H9 (cell line): ENCODE measurements around the gene S100Z. TPM values are rescaled to one million over a fixed set of nuclear protein-coding genes. Genes with fewer than 3 reads are reported as not detected.
A peak's percentile ranks its signal among the peaks of the same experiment; 100 is the strongest.

Source experiments
- DNase-seq: peaks from one replicate; pipeline ENCODE4 v3.0.0-alpha.2; 2017
- H2AFZ ChIP-seq: one replicate; pipeline ENCODE4 v1.6.1; 2013; ENCODE audit warnings: mild to moderate bottlenecking, low read length, control low read depth, moderate library complexity
- H2AK5ac ChIP-seq: 2 replicates; pipeline ENCODE4 v1.6.1; 2013; ENCODE audit warnings: low read length, control low read depth, mixed read lengths; ENCODE audit not compliant: insufficient read length
- H2BK120ac ChIP-seq: one replicate; pipeline ENCODE4 v1.6.1; 2013; ENCODE audit warnings: low read depth, mild to moderate bottlenecking, low read length, control low read depth, inconsistent platforms; ENCODE audit not compliant: poor library complexity, severe bottlenecking
- H2BK12ac ChIP-seq: 2 replicates; pipeline ENCODE4 v1.6.1; 2013; ENCODE audit warnings: low read length, control low read depth, mixed read lengths, low read depth; ENCODE audit not compliant: insufficient read length
- H2BK15ac ChIP-seq: 2 replicates; pipeline ENCODE4 v1.6.1; 2013; ENCODE audit warnings: low read depth, low read length, control low read depth
- H2BK20ac ChIP-seq: one replicate; pipeline ENCODE4 v1.6.1; 2013; ENCODE audit warnings: low read depth, mild to moderate bottlenecking, low read length, control low read depth, inconsistent platforms; ENCODE audit not compliant: poor library complexity, severe bottlenecking
- H2BK5ac ChIP-seq: 2 replicates; pipeline ENCODE4 v1.6.1; 2013; ENCODE audit warnings: low read length, control low read depth, mixed read lengths; ENCODE audit not compliant: insufficient read length
- H3K14ac ChIP-seq: 2 replicates; pipeline ENCODE4 v1.6.1; 2013; ENCODE audit warnings: low read length, control low read depth; ENCODE audit not compliant: insufficient read depth
- H3K18ac ChIP-seq: 2 replicates; pipeline ENCODE4 v1.6.1; 2013; ENCODE audit warnings: low read depth, mild to moderate bottlenecking, mixed read lengths, low read length, control low read depth; ENCODE audit not compliant: insufficient read length
- H3K23ac ChIP-seq: 2 replicates; pipeline ENCODE4 v1.6.1; 2013; ENCODE audit warnings: low read length, control low read depth, mixed read lengths, low read depth; ENCODE audit not compliant: insufficient read length
- H3K23me2 ChIP-seq: 2 replicates; pipeline ENCODE4 v1.6.1; 2013; ENCODE audit warnings: low read depth, mild to moderate bottlenecking, mixed read lengths, low read length, control low read depth; ENCODE audit not compliant: insufficient read length, poor library complexity, severe bottlenecking
- H3K27ac ChIP-seq: 2 replicates; pipeline ENCODE4 v1.5.1; 2013; ENCODE audit warnings: low read length, control low read depth, mixed read lengths, low read depth; ENCODE audit not compliant: insufficient read length
- H3K27me3 ChIP-seq: 2 replicates; pipeline ENCODE4 v1.6.1; 2013; ENCODE audit warnings: low read length, control low read depth, inconsistent platforms; ENCODE audit not compliant: insufficient read depth
- H3K4ac ChIP-seq: 2 replicates; pipeline ENCODE4 v1.6.1; 2013; ENCODE audit warnings: low read depth, mild to moderate bottlenecking, control low read depth, inconsistent platforms, low read length, moderate library complexity
- H3K4me1 ChIP-seq: 2 replicates; pipeline ENCODE4 v1.6.1; 2013; ENCODE audit warnings: low read length, control low read depth, inconsistent platforms; ENCODE audit not compliant: insufficient read depth
- H3K4me2 ChIP-seq: 2 replicates; pipeline ENCODE4 v1.6.1; 2013; ENCODE audit warnings: low read length, control low read depth, mixed read lengths; ENCODE audit not compliant: insufficient read length, insufficient read depth
- H3K56ac ChIP-seq: 2 replicates; pipeline ENCODE4 v1.6.1; 2013; ENCODE audit warnings: low read depth, mild to moderate bottlenecking, mixed read lengths, low read length, control low read depth; ENCODE audit not compliant: insufficient read length
- H3K79me1 ChIP-seq: 2 replicates; pipeline ENCODE4 v1.6.1; 2013; ENCODE audit warnings: low read depth, mild to moderate bottlenecking, moderate library complexity, low read length, control low read depth, inconsistent platforms; ENCODE audit not compliant: insufficient read depth, poor library complexity, severe bottlenecking
- H3K79me2 ChIP-seq: 2 replicates; pipeline ENCODE4 v1.6.1; 2013; ENCODE audit warnings: low read length, control low read depth, inconsistent platforms; ENCODE audit not compliant: insufficient read depth
- H3K9ac ChIP-seq: 2 replicates; pipeline ENCODE4 v1.6.1; 2013; ENCODE audit warnings: low read length, control low read depth, mixed read lengths; ENCODE audit not compliant: insufficient read length; ENCODE audit errors: extremely low read depth
- H3K9me3 ChIP-seq: one replicate; pipeline ENCODE4 v1.6.1; 2013; ENCODE audit warnings: low read depth, low read length, inconsistent platforms; ENCODE audit not compliant: control insufficient read depth
- H3T11ph ChIP-seq: one replicate; pipeline ENCODE4 v1.6.1; 2013; ENCODE audit warnings: mild to moderate bottlenecking, low read length, control low read depth, inconsistent platforms
- H4K20me1 ChIP-seq: one replicate; pipeline ENCODE4 v1.6.1; 2013; ENCODE audit not compliant: control insufficient read depth, insufficient read length, insufficient read depth
- H4K5ac ChIP-seq: 2 replicates; pipeline ENCODE4 v1.6.1; 2013; ENCODE audit warnings: low read depth, mild to moderate bottlenecking, mixed read lengths, low read length, control low read depth; ENCODE audit not compliant: insufficient read length
- H4K8ac ChIP-seq: replicated peaks from 2 replicates; pipeline ENCODE4 v1.6.1; 2013; ENCODE audit warnings: low read length, control low read depth, mixed read lengths, low read depth; ENCODE audit not compliant: insufficient read length
- H4K91ac ChIP-seq: 2 replicates; pipeline ENCODE4 v1.6.1; 2013; ENCODE audit warnings: low read depth, mild to moderate bottlenecking, moderate library complexity, mixed read lengths, low read length, control low read depth; ENCODE audit not compliant: insufficient read length
- H3K27ac Mint-ChIP-seq, 3 experiments: 2 replicates in 2 of 3; 3 replicates in 1 of 3; pipeline ENCODE4 v1.8.0; 2020 to 2021; ENCODE audit warnings: mixed read lengths in 3 of 3, mild to moderate bottlenecking in 1 of 3, moderate library complexity in 1 of 3
- H3K27me3 Mint-ChIP-seq: 2 replicates; pipeline ENCODE4 v1.8.0; 2021; ENCODE audit warnings: low read depth, mild to moderate bottlenecking, moderate library complexity, mixed read lengths
- H3K36me3 Mint-ChIP-seq, 3 experiments: 2 replicates in 2 of 3; 3 replicates in 1 of 3; pipeline ENCODE4 v1.8.0; 2020 to 2021; ENCODE audit warnings: low read depth in 3 of 3, mixed read lengths in 3 of 3; ENCODE audit not compliant: insufficient read depth in 1 of 3
- H3K4me1 Mint-ChIP-seq, 2 experiments: 2 replicates each; pipeline ENCODE4 v1.8.0; 2020; ENCODE audit warnings: mixed read lengths in 2 of 2
- H3K4me3 Mint-ChIP-seq, 2 experiments: 2 replicates in 1 of 2; 3 replicates in 1 of 2; pipeline ENCODE4 v1.8.0; 2020 to 2021; ENCODE audit warnings: mild to moderate bottlenecking in 2 of 2, mixed read lengths in 2 of 2, moderate library complexity in 1 of 2
- H3K9me3 Mint-ChIP-seq, 2 experiments: 2 replicates in 1 of 2; 3 replicates in 1 of 2; pipeline ENCODE4 v1.8.0; 2020; ENCODE audit warnings: mild to moderate bottlenecking in 2 of 2, mixed read lengths in 2 of 2, moderate library complexity in 1 of 2
- WGBS: extraction: QIAGEN DNeasy Blood & Tissue Kit; methylation state at CpG from one replicate; pipeline ENCODE4 v1.1.7; 2013; ENCODE audit warnings: missing lambda C conversion rate, low lambda C conversion rate, mixed read lengths; ENCODE audit not compliant: insufficient read length; ENCODE audit errors: extremely low coverage; 5-methylcytosine and 5-hydroxymethylcytosine counted together
- total RNA-seq: library from RNA; stranded (reverse); gene quantifications from 2 replicates; pipeline ENCODE4 v1.2.1, GENCODE V29; 2021
- TF ChIP-seq, protein P1 (sequence below): fragments of 200-600 bp; sonication (generic); conservative IDR thresholded peaks from 3 replicates; pipeline ENCODE4 v1.8.0; 2021; ENCODE audit warnings: antibody characterized with exemption, mild to moderate bottlenecking

The S100Z gene
- total RNA-seq, 1 experiment from 2014 or later: not detected

- Histone ChIP-seq H2AFZ (no peak overlapping the region), H4K20me1 (no peaks in the 10 kb centered on the region), H3K4ac (no peak overlapping the region), H2BK15ac (no peak overlapping the region), H2BK120ac (no peak overlapping the region), H3K56ac (no peak overlapping the region), H3K9me3 (no peaks in the 10 kb centered on the region), H3K27me3 (peaks cover 4% of the 10 kb centered on the region; the same call in 1 of the 2 replicates), H3K4me2 (no peak overlapping the region), H3K14ac (no peak overlapping the region), H2BK20ac (no peak overlapping the region), H3K4me1 (peaks cover 5% of the 10 kb centered on the region; the same call in 1 of the 2 replicates), H3K27ac (no peak overlapping the region), H4K91ac (no peak overlapping the region), H3K79me2 (no peaks in the 10 kb centered on the region), H2AK5ac (no peak overlapping the region), H3K23me2 (no peaks in the 10 kb centered on the region), H3K23ac (no peak overlapping the region), H2BK5ac (no peak overlapping the region), H3K79me1 (no peaks in the 10 kb centered on the region), H3K9ac (no peak overlapping the region), H3T11ph (no peak overlapping the region), H4K5ac (no peak overlapping the region), H4K8ac (no peak overlapping the region), H2BK12ac (no peak overlapping the region), H3K18ac (no peak overlapping the region)
- Mint-ChIP-seq H3K9me3 (no peaks in the 10 kb centered on the region), H3K36me3 (no peaks in the 10 kb centered on the region), H3K27ac (peak overlapping the region in 1 of 3 experiments; percentile 6; a peak in 1 of 7 replicates), H3K4me1 (peaks cover 5 to 8% of the 10 kb centered on the region in 2 experiments), H3K4me3 (no peak overlapping the region), H3K27me3 (peaks cover 17% of the 10 kb centered on the region)
- no CpG with 5 or more reads among the region's 3 CpGs for WGBS
- DNase-seq: peak; percentile 39
- TF ChIP-seq, protein P1, sequence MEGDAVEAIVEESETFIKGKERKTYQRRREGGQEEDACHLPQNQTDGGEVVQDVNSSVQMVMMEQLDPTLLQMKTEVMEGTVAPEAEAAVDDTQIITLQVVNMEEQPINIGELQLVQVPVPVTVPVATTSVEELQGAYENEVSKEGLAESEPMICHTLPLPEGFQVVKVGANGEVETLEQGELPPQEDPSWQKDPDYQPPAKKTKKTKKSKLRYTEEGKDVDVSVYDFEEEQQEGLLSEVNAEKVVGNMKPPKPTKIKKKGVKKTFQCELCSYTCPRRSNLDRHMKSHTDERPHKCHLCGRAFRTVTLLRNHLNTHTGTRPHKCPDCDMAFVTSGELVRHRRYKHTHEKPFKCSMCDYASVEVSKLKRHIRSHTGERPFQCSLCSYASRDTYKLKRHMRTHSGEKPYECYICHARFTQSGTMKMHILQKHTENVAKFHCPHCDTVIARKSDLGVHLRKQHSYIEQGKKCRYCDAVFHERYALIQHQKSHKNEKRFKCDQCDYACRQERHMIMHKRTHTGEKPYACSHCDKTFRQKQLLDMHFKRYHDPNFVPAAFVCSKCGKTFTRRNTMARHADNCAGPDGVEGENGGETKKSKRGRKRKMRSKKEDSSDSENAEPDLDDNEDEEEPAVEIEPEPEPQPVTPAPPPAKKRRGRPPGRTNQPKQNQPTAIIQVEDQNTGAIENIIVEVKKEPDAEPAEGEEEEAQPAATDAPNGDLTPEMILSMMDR: no peak
These were observed 110.3 kb downstream of the S100Z start for GRCh38 chr5:76960004-76960625.
